Nephron (organoid): Measurements from ENCODE around the gene OBSCN.

Experiments used
- H3K27ac Mint-ChIP-seq, 3 experiments: 2 replicates each; pipeline ENCODE4 v1.8.0; 2020; ENCODE audit warnings: mixed read lengths in 3 of 3, mild to moderate bottlenecking in 2 of 3, moderate library complexity in 1 of 3
- H3K27me3 Mint-ChIP-seq: 2 replicates; pipeline ENCODE4 v1.8.0; 2021; ENCODE audit warnings: low read depth, mild to moderate bottlenecking, moderate library complexity, mixed read lengths
- H3K36me3 Mint-ChIP-seq: 2 replicates; pipeline ENCODE4 v1.8.0; 2020; ENCODE audit warnings: low read depth, mixed read lengths
- H3K4me1 Mint-ChIP-seq: 2 replicates; pipeline ENCODE4 v1.8.0; 2020; ENCODE audit warnings: mixed read lengths
- H3K4me3 Mint-ChIP-seq, 3 experiments: 2 replicates each; pipeline ENCODE4 v1.8.0; 2020; ENCODE audit warnings: mild to moderate bottlenecking in 3 of 3, mixed read lengths in 3 of 3, moderate library complexity in 2 of 3
- H3K9me3 Mint-ChIP-seq: 2 replicates; pipeline ENCODE4 v1.8.0; 2020; ENCODE audit warnings: mixed read lengths
- CTCF ChIP-seq, 3 experiments: fragments of 200-600 bp; sonication (generic); IDR thresholded peaks; one replicate each; pipeline ENCODE4 v1.5.0; 2021; ENCODE audit warnings: antibody characterized with exemption in 3 of 3; ENCODE audit not compliant: unreplicated experiment in 3 of 3

OBSCN gene

GRCh38 chr1:228414511-228415211 is 206.8 kb downstream of the OBSCN start:
- peaks cover 23% of the 10 kb centered on the region for H3K27me3 Mint-ChIP-seq
- peaks cover 14% of the 10 kb centered on the region for H3K36me3 Mint-ChIP-seq
- H3K27ac Mint-ChIP-seq, result peak overlapping the region in 2 of 3 experiments; percentile 38 to 54
- H3K9me3 Mint-ChIP-seq, result no peaks in the 10 kb centered on the region
- H3K4me1 Mint-ChIP-seq, result peaks cover 10% of the 10 kb centered on the region
- TF ChIP-seq CTCF (IDR thresholded peaks at IDR 0.05; ENCODE audit: unreplicated experiment in 3 of 3), result no peak
- H3K4me3 Mint-ChIP-seq, result peak overlapping the region in 2 of 3 experiments; percentile 76 to 81

- Mint-ChIP-seq H3K27me3 (peaks cover 23% of the 10 kb centered on the region), H3K4me1 (peaks cover 10% of the 10 kb centered on the region), H3K4me3 (peak overlapping the region; percentile 75 to 81 (median 76)), H3K36me3 (peaks cover 13% of the 10 kb centered on the region), H3K27ac (peak overlapping the region; percentile 25 to 54 (median 38)), H3K9me3 (no peaks in the 10 kb centered on the region)
- TF ChIP-seq CTCF (IDR thresholded peaks at IDR 0.05; ENCODE audit: unreplicated experiment in 3 of 3), result no peak
Observed at GRCh38 chr1:228415221-228415620, 207.4 kb downstream of the OBSCN start.

- no peak for TF ChIP-seq CTCF (IDR thresholded peaks at IDR 0.05; ENCODE audit: unreplicated experiment in 3 of 3)
- Mint-ChIP-seq H3K36me3 (peaks cover 10% of the 10 kb centered on the region), H3K4me1 (peaks cover 10% of the 10 kb centered on the region), H3K9me3 (no peaks in the 10 kb centered on the region), H3K27ac (peak overlapping the region; percentile 25 to 54 (median 38)), H3K27me3 (peaks cover 23% of the 10 kb centered on the region), H3K4me3 (peak overlapping the region; percentile 75 to 81 (median 76))
Observed at GRCh38 chr1:228415853-228416216, 208.0 kb downstream of the OBSCN start.

DNA sequence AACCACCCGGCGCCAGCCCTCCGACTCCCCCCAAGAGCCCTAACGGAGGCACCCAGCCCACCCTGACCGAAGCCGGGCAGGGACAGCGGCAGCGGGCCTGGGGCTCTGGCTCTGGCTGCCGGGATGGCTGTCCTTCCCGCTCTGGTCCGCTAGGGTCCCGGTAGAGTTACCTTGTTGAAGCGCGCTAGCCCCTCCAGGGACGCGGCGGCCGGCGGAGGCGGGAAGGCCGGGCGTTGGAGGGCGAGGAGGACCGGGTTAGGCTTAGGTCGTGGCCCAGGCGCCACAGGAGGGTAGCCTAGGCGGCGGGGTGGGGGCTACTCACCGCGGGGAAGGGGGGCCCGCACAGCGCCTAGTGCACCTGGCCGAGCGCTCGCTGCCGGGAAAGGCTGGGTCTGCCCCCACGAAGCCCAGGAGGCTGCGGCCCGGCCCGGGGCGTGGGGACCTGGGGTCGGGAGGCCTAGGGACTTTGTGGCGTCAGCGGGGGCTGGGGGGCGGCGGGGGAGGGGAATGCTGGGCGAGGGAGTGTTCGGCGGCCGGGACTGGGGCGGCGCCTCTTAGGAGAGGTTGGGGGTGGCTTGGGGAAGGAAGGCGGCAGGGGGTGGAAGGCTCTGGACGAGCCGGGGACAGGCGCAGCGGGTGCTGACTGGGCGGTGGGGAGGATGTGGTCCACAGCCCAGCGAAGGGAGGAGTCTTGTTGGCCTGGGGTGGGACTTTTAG is 208.5 kb downstream of the OBSCN start, which contains the start of gene TRIM17:
TRIM17 (minus strand) TSS at position 645 of the 717 bp plus-strand sequence. CDS start 1,789 bp downstream, outside the sequence.
- H3K4me3 Mint-ChIP-seq, result peak within 1 kb of the TSS; percentile 81 to 88 (median 84)
- H3K27me3 Mint-ChIP-seq, result peaks cover 23% of the 10 kb centered on the region
- peaks cover 10% of the 10 kb centered on the region for H3K36me3 Mint-ChIP-seq
- H3K4me1 Mint-ChIP-seq, result peaks cover 10% of the 10 kb centered on the region
- H3K27ac Mint-ChIP-seq, result peak within 1 kb of the TSS; percentile 25 to 54 (median 38)
- no peaks in the 10 kb centered on the region for H3K9me3 Mint-ChIP-seq
- peak; percentile 55 to 66 (median 59) for TF ChIP-seq CTCF (IDR thresholded peaks at IDR 0.05; ENCODE audit: unreplicated experiment in 3 of 3)

GRCh38 chr1:228417061-228417460 is 209.2 kb downstream of the OBSCN start:
- H3K9me3 Mint-ChIP-seq, result no peaks in the 10 kb centered on the region
- TF ChIP-seq CTCF (IDR thresholded peaks at IDR 0.05; ENCODE audit: unreplicated experiment in 3 of 3), result no peak
- H3K27ac Mint-ChIP-seq, result no peak overlapping the region
- H3K4me3 Mint-ChIP-seq, result peak overlapping the region; percentile 81 to 88 (median 84)
- peaks cover 29% of the 10 kb centered on the region for H3K27me3 Mint-ChIP-seq
- peaks cover 10% of the 10 kb centered on the region for H3K36me3 Mint-ChIP-seq
- peaks cover 10% of the 10 kb centered on the region for H3K4me1 Mint-ChIP-seq
